Chondrocyte (in vitro differentiated cells): ENCODE data around the gene GNAI2. TPM values are rescaled to one million over a fixed set of nuclear protein-coding genes. Genes with fewer than 3 reads are reported as not detected.
"Not testable (repeated sequence)": the region's sequence is repeated elsewhere in the genome, so short reads cannot be mapped to it uniquely, and the experiment has no call there.

ENCODE experiments used
- DNase-seq: peaks from one replicate; pipeline ENCODE4 v3.0.0; 2021; ENCODE audit warnings: mixed read lengths, low spot score
- H3K27ac Mint-ChIP-seq: one replicate; pipeline ENCODE4 v1.8.0; 2021; ENCODE audit warnings: mild to moderate bottlenecking, moderate library complexity, mixed read lengths; ENCODE audit not compliant: unreplicated experiment
- H3K27me3 Mint-ChIP-seq: 2 replicates; pipeline ENCODE4 v1.8.0; 2021; ENCODE audit warnings: low read depth, mixed read lengths
- H3K36me3 Mint-ChIP-seq: 2 replicates; pipeline ENCODE4 v1.8.0; 2021; ENCODE audit warnings: low read depth, mixed read lengths
- H3K4me1 Mint-ChIP-seq: 2 replicates; pipeline ENCODE4 v1.8.0; 2021; ENCODE audit warnings: low read depth, mild to moderate bottlenecking, mixed read lengths
- H3K4me3 Mint-ChIP-seq: one replicate; pipeline ENCODE4 v1.8.0; 2021; ENCODE audit warnings: mild to moderate bottlenecking, moderate library complexity, mixed read lengths; ENCODE audit not compliant: unreplicated experiment
- H3K9me3 Mint-ChIP-seq: 2 replicates; pipeline ENCODE4 v1.8.0; 2021; ENCODE audit warnings: low read depth, mixed read lengths
- total RNA-seq: library from RNA; stranded (reverse); gene quantifications from 3 replicates; pipeline ENCODE4 v1.2.1, GENCODE V29; 2021
- TF ChIP-seq, protein P1 (sequence below): fragments of 200-600 bp; sonication (generic); IDR thresholded peaks from 2 replicates; pipeline ENCODE4 v1.5.0; 2021; ENCODE audit warnings: antibody characterized with exemption, mild to moderate bottlenecking, moderate library complexity

GNAI2 gene
- total RNA-seq, 1 donor from 2014 or later: 444 TPM

GRCh38 chr3:50270422-50271224, 34.6 kb downstream of the GNAI2 start:
- DNase-seq: no peak
- no peaks in the 10 kb centered on the region for H3K9me3 Mint-ChIP-seq
- no peaks in the 10 kb centered on the region for H3K36me3 Mint-ChIP-seq
- H3K27me3 Mint-ChIP-seq: peaks cover 11% of the 10 kb centered on the region
- TF ChIP-seq, protein P1, sequence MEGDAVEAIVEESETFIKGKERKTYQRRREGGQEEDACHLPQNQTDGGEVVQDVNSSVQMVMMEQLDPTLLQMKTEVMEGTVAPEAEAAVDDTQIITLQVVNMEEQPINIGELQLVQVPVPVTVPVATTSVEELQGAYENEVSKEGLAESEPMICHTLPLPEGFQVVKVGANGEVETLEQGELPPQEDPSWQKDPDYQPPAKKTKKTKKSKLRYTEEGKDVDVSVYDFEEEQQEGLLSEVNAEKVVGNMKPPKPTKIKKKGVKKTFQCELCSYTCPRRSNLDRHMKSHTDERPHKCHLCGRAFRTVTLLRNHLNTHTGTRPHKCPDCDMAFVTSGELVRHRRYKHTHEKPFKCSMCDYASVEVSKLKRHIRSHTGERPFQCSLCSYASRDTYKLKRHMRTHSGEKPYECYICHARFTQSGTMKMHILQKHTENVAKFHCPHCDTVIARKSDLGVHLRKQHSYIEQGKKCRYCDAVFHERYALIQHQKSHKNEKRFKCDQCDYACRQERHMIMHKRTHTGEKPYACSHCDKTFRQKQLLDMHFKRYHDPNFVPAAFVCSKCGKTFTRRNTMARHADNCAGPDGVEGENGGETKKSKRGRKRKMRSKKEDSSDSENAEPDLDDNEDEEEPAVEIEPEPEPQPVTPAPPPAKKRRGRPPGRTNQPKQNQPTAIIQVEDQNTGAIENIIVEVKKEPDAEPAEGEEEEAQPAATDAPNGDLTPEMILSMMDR: no peak
- no peak overlapping the region for H3K27ac Mint-ChIP-seq
- H3K4me1 Mint-ChIP-seq: peaks cover 55% of the 10 kb centered on the region
- H3K4me3 Mint-ChIP-seq: no peak overlapping the region

GRCh38 chr3:50271314-50271936, 35.4 kb downstream of the GNAI2 start:
- H3K36me3 Mint-ChIP-seq: no peaks in the 10 kb centered on the region
- TF ChIP-seq, protein P1: no peak

DNA sequence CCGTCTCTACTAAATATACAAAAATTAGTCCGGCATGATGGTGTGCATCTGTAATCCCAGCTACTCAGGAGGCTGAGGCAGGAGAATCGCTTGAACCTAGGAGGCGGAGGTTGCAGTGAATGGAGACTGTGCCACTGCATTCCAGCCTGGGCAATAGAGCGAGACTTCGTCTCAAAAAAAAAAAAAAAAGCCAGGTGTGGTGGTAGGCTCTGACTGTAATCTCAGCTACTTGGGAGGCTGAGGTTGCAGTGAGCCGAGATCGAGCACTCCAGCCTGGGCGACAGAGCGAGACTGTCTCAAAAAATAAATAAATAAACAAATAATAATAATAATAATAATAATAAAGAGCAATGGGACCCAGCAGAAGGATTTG, 36.5 kb downstream of the GNAI2 start:
- H3K4me3 Mint-ChIP-seq, H3K27ac Mint-ChIP-seq, H3K9me3 Mint-ChIP-seq, DNase-seq, H3K36me3 Mint-ChIP-seq: not testable (repeated sequence)
- peaks cover 37% of the 10 kb centered on the region for H3K4me1 Mint-ChIP-seq
- peaks cover 11% of the 10 kb centered on the region for H3K27me3 Mint-ChIP-seq

More at GRCh38 chr3:50271314-50271936, 35.4 kb downstream of the GNAI2 start:
- DNase-seq: no peak
- H3K4me3 Mint-ChIP-seq: no peak overlapping the region
- peaks cover 11% of the 10 kb centered on the region for H3K27me3 Mint-ChIP-seq
- H3K27ac Mint-ChIP-seq: no peak overlapping the region
- H3K4me1 Mint-ChIP-seq: peaks cover 48% of the 10 kb centered on the region
- no peaks in the 10 kb centered on the region for H3K9me3 Mint-ChIP-seq

DNA sequence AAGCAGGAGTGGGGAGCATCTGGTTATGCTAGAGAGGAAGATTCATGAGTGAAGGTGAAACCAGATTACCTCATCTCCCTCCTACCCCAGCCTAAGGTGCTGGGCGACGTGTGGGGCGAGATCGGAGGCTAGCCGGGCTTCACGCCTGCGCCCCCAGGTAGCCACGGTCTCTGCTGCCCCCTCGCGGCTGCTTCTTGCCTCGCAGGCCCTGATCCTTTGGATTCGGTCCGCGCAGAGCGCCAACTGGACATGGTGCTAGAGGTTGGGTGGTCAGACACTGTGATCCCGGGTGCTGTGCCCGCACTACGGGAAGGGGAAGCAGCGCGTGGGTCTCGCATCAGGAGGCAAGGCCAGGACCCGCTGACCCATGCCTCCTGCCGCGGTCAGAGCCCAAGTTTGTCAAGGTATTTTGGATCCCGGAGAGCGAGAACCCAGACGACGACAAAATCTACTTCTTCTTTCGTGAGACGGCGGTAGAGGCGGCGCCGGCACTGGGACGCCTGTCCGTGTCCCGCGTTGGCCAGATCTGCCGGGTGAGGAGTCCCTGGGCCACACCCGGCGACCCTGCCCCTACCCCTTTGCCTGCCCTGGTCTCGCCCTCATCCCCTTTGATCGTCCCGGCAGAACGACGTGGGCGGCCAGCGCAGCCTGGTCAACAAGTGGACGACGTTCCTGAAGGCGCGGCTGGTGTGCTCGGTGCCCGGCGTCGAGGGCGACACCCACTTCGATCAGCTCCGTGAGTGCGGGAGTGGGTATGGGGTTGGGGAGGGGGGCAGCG, 37.1 kb downstream of the GNAI2 start:
- TF ChIP-seq, protein P1: peak; percentile 98
- no peak overlapping the region for H3K27ac Mint-ChIP-seq
- H3K27me3 Mint-ChIP-seq: peaks cover 11% of the 10 kb centered on the region
- H3K4me1 Mint-ChIP-seq: peaks cover 32% of the 10 kb centered on the region
- H3K4me3 Mint-ChIP-seq: peak overlapping the region; percentile 62
- no peaks in the 10 kb centered on the region for H3K9me3 Mint-ChIP-seq
- DNase-seq: no peak
- H3K36me3 Mint-ChIP-seq: no peaks in the 10 kb centered on the region

DNA sequence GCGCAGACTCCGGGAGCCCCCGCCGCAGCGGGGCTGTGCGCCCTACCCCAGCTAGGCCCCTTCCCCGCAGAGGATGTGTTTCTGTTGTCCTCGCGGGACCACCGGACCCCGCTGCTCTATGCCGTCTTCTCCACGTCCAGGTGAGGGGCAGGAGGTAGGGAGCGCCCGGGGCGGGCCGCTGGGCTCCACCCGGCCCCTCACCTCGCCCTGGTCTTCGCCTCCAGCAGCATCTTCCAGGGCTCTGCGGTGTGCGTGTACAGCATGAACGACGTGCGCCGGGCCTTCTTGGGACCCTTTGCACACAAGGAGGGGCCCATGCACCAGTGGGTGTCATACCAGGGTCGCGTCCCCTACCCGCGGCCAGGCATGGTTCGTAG, 37.7 kb downstream of the GNAI2 start:
- TF ChIP-seq, protein P1: no peak
- Mint-ChIP-seq H3K9me3 (no peaks in the 10 kb centered on the region), H3K27me3 (peaks cover 11% of the 10 kb centered on the region), H3K4me1 (peaks cover 26% of the 10 kb centered on the region), H3K27ac (no peak overlapping the region), H3K4me3 (no peak overlapping the region), H3K36me3 (no peaks in the 10 kb centered on the region)
- DNase-seq: no peak
